ENCODE results near the gene AFF4. TPM values are rescaled to one million over a fixed set of nuclear protein-coding genes. Genes with fewer than 3 reads are reported as not detected.
"Not testable (repeated sequence)": the region's sequence is repeated elsewhere in the genome, so short reads cannot be mapped to it uniquely, and the experiment has no call there.

AFF4 gene
- total RNA-seq, 4 donors from 2014 or later: 36.7 to 153 (median 67.5) TPM

DNA sequence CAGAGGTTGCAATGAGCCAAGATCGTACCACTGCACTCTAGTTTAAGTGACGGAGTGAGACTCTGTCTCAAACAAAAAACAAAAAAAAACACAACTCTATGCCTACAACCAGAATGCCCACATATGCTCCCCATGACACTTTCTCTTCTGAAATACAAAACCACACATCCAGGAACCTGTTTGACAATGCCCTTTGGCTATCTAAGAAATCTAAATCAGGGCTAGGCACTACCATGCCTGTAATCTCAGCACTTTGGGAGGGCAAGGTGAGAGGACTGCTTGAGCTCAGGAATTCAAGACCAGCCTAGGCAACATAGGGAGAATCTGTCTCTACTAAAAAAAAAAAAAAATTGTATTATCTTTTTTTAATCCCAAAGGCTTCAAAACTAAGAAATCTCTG is 10.6 kb downstream of the AFF4 start:
- no peak overlapping the region for H3K4me3 ChIP-seq
- no peak for DNase-seq
- intact Hi-C loops (cut with DNase I; ENCODE audit: low total_unique reads): no loop called here
- H3K4me1 ChIP-seq: peaks cover 29 to 31% of the 10 kb centered on the region in 2 donors
- TF ChIP-seq POLR2A (IDR thresholded peaks at IDR 0.05): no peak
- TF ChIP-seq, protein P1, sequence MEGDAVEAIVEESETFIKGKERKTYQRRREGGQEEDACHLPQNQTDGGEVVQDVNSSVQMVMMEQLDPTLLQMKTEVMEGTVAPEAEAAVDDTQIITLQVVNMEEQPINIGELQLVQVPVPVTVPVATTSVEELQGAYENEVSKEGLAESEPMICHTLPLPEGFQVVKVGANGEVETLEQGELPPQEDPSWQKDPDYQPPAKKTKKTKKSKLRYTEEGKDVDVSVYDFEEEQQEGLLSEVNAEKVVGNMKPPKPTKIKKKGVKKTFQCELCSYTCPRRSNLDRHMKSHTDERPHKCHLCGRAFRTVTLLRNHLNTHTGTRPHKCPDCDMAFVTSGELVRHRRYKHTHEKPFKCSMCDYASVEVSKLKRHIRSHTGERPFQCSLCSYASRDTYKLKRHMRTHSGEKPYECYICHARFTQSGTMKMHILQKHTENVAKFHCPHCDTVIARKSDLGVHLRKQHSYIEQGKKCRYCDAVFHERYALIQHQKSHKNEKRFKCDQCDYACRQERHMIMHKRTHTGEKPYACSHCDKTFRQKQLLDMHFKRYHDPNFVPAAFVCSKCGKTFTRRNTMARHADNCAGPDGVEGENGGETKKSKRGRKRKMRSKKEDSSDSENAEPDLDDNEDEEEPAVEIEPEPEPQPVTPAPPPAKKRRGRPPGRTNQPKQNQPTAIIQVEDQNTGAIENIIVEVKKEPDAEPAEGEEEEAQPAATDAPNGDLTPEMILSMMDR (IDR thresholded peaks at IDR 0.05 in 4 of 5, conservative IDR thresholded peaks at IDR 0.05 in 1 of 5): no peak
- no peak for ATAC-seq
- no peaks in the 10 kb centered on the region for H3K9me3 ChIP-seq
- no peaks in the 10 kb centered on the region for H3K27me3 ChIP-seq
- H3K27ac ChIP-seq: no peak overlapping the region
- H3K36me3 ChIP-seq: no peaks in the 10 kb centered on the region
- in situ Hi-C loops (cut with MboI; ENCODE audit: low sequenced_read_pairs in 4 of 4): no loop called here

DNA sequence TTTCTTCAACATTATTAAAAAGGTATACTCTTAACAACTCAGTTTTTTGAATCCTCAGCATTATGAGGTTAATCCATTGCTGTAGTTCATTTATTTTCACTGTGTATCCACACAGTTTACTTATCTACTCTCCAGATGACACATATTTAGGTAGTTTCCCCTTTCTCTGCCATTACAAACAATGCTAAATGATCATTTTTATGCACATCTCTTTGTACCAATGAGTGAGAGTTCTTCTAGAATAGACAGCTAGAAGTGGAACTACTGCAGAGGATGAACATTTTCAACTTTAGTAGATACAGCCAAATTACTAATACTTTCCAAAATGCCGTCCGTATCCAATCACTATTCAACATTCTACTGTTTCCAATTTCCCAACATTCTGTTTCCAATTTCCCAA is 11.5 kb downstream of the AFF4 start:
- intact Hi-C loops (cut with DNase I; ENCODE audit: low total_unique reads) (no loop called here), in situ Hi-C loops (cut with MboI; ENCODE audit: low sequenced_read_pairs in 4 of 4) (no loop called here)
- peaks cover 29 to 33% of the 10 kb centered on the region in 2 donors for H3K4me1 ChIP-seq
- TF ChIP-seq, protein P1 (IDR thresholded peaks at IDR 0.05 in 4 of 5, conservative IDR thresholded peaks at IDR 0.05 in 1 of 5): no peak
- no peaks in the 10 kb centered on the region for H3K36me3 ChIP-seq
- no peaks in the 10 kb centered on the region for H3K9me3 ChIP-seq
- DNase-seq (no peak), ATAC-seq (no peak)
- no peak overlapping the region for H3K27ac ChIP-seq
- no peaks in the 10 kb centered on the region for H3K27me3 ChIP-seq
- no peak overlapping the region for H3K4me3 ChIP-seq

DNA sequence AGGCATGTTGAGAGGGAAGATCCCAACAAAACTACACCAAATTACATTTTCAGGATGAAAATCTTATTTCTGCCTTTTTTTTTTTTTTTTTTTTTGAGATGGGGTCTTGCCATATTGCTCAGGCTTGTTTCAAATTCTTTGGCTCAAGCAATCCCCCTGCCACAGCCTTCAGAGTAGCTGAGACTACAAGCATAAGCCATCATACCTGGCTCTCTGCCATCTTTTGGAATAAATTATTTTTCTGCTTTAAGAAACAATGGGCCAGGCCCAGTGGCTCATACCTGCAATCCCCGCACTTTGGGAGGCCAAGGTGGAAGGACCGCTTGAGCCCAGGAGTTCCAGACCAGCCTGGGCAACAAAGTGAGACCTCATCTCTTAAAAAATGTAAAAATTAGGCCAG is 14.3 kb downstream of the AFF4 start:
- no peak overlapping the region for H3K4me3 ChIP-seq
- intact Hi-C loops (cut with DNase I; ENCODE audit: low total_unique reads) (no loop called here), in situ Hi-C loops (cut with MboI; ENCODE audit: low sequenced_read_pairs in 4 of 4) (no loop called here)
- H3K36me3 ChIP-seq: no peaks in the 10 kb centered on the region
- ATAC-seq (no peak), DNase-seq (no peak)
- H3K27me3 ChIP-seq: no peaks in the 10 kb centered on the region
- peaks cover 20 to 30% of the 10 kb centered on the region in 2 donors for H3K4me1 ChIP-seq
- H3K9me3 ChIP-seq: no peaks in the 10 kb centered on the region
- no peak overlapping the region for H3K27ac ChIP-seq
- TF ChIP-seq, protein P1 (IDR thresholded peaks at IDR 0.05 in 4 of 5, conservative IDR thresholded peaks at IDR 0.05 in 1 of 5): no peak
- no peak for TF ChIP-seq POLR2A (IDR thresholded peaks at IDR 0.05)

DNA sequence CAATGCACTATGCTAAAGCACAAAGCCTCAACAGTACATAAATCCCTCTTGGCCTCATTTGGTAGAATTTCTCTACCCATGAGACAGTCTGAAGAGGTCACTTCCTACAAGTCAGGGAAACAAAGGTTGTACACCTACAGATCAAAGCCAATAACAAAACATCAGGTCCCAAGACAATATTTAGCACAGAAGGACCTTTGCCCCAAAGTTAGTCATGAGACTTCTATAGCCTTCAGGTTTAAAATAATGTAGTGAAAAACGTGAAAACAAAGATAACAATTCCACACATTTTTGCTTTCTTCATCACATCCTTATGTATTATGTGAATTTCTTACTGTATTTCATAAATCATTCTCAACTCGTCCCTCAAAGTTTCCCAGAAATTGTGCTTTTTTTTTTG is 15.8 kb downstream of the AFF4 start:
- in situ Hi-C loops (cut with MboI; ENCODE audit: low sequenced_read_pairs in 4 of 4): no loop called here
- ATAC-seq: no peak
- intact Hi-C loops (cut with DNase I; ENCODE audit: low total_unique reads): no loop called here

DNA sequence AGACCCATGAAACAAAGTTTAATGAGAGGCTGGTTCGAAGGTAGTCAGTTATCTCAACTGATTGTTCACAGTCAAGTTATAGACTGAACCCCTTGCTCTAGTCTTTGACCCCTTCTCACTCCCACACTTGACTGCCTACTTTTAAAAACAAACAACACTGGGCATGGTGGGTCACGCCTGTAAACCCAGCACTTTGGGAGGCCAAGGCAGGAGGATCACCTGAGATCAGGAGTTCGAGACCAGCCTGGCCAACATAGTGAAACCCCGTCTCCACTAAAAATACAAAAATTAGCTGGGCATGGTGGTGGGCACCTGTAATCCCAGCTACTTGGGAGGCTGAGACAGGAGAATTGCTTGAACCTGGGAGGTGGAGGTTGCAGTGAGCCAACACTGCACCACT is 18.1 kb downstream of the AFF4 start:
- intact Hi-C loops (cut with DNase I; ENCODE audit: low total_unique reads); in situ Hi-C loops (cut with MboI; ENCODE audit: low sequenced_read_pairs in 4 of 4); H3K4me3 ChIP-seq; H3K9me3 ChIP-seq; H3K27ac ChIP-seq; DNase-seq; H3K36me3 ChIP-seq; ATAC-seq; H3K27me3 ChIP-seq: not testable (repeated sequence)
- peaks cover 14 to 19% of the 10 kb centered on the region in 2 donors for H3K4me1 ChIP-seq

More for the DNA sequence above, 15.8 kb downstream of the AFF4 start:
- Histone ChIP-seq H3K36me3 (no peaks in the 10 kb centered on the region), H3K9me3 (no peaks in the 10 kb centered on the region), H3K4me1 (peaks cover 18 to 23% of the 10 kb centered on the region in 2 donors), H3K4me3 (no peak overlapping the region), H3K27me3 (no peaks in the 10 kb centered on the region), H3K27ac (no peak overlapping the region)
- TF ChIP-seq, protein P1 (IDR thresholded peaks at IDR 0.05 in 4 of 5, conservative IDR thresholded peaks at IDR 0.05 in 1 of 5): no peak
- no peak for TF ChIP-seq POLR2A (IDR thresholded peaks at IDR 0.05)
- DNase-seq: no peak
